HG03196 (cell line): ENCODE data around the gene BACE1.

Experiments
- ATAC-seq: cut with Tn5 transposase; IDR thresholded peaks from one replicate; pipeline ENCODE4 v1.9.1; 2021; ENCODE audit not compliant: unreplicated experiment

The BACE1 gene

GRCh38 chr11:117309310-117309709, 6.7 kb downstream of the BACE1 start:
- ATAC-seq, result no peak

GRCh38 chr11:117305145-117305544, 10.9 kb downstream of the BACE1 start:
- no peak for ATAC-seq

DNA sequence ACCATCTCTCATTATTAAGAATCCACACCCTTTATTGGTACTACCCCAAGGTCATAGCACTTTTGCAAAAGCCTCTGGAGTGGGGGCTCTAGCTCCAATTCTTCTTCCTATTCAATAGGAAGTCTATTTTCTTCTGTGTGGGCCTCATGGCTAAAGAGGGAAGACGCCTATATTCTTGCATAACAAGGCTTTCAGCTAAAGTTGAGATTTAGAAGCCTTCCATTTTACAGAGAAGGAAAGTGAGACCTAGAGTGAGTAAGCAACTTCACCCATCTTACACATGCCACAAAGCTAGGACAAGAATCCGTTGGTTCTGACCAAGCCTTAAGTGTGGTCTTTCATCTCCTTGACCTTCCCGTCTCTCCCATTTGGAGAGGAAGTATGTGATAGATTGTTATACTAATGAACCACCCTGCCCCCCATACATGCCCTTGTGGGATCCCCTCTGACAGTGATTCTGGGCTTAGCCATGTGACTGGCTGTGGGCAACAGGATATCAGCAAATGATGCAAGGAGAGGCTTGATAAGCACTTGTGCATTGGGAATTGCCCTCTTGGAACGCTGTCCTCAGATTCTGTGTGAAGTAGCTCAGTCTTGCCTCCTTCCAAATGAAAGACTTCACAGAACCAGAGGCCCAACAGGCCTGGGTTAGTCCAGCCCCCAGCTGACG, 12.3 kb downstream of the BACE1 start:
- ATAC-seq, result no peak

DNA sequence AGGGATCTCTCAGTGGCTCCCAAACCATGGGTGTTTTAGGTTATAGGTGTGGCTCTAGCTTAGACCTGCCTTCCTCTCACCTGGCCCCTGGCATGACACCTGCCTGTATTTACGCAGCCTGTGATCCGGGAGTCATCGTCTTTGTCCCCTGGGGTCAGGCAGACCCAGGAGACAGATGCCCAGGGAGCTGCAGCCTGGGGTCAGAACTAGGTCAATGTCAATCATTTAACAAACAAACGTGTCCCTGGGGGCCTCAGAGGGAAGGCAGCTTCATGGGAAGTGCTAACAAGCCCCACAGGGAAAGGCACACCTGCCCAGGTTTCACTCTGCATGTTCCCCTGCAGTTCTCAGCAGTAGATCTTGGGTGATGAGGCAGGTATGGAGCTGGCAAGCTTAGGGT, 13.0 kb downstream of the BACE1 start:
- ATAC-seq, result no peak

- no peak for ATAC-seq
Observed at GRCh38 chr11:117302228-117302627, 13.8 kb downstream of the BACE1 start.

GRCh38 chr11:117300773-117301172, 15.3 kb downstream of the BACE1 start:
- ATAC-seq, result no peak

DNA sequence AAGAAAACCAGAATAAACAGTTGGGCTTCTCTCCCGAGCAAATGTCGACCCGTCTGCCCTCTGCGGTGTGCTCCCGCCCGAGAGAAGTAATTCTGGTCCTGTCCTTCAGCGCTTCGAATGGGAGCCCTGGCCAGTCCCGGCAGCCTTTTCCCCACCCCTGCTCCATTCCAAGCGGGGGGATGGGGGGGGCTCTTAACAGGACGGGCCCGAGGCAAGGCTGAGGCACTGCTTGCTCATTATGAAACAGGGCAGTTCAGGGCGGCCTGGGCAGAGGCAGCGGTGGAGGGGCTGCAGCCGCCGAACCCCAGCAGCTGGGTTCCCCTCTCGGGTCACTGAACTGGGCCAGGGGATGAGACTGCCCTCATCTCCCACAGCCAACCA, 15.8 kb downstream of the BACE1 start:
- no peak for ATAC-seq

- ATAC-seq, result no peak
Observed at GRCh38 chr11:117299351-117300282, 16.4 kb downstream of the BACE1 start.

DNA sequence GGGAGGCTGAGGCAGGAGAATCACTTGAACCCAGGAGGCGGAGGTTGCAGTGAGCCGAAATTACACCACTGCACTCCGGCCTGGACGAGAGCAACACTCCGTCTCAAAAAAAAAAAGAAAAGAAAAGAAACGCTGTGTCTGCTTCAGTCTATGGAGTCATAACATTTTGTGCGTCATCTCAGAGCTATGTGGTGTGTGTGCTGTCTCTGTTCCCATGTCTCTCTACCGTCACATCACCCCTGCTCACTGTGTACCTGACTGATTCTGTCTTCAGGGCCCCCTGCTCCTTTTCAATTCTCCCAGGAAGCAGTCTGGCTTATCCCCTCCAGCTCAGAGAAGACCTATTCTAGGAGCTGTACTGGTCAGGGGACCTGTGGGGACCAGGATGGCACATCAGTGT, 17.9 kb downstream of the BACE1 start:
- ATAC-seq, result no peak

- no peak for ATAC-seq
Observed at GRCh38 chr11:117296881-117297280, 19.2 kb downstream of the BACE1 start.

DNA sequence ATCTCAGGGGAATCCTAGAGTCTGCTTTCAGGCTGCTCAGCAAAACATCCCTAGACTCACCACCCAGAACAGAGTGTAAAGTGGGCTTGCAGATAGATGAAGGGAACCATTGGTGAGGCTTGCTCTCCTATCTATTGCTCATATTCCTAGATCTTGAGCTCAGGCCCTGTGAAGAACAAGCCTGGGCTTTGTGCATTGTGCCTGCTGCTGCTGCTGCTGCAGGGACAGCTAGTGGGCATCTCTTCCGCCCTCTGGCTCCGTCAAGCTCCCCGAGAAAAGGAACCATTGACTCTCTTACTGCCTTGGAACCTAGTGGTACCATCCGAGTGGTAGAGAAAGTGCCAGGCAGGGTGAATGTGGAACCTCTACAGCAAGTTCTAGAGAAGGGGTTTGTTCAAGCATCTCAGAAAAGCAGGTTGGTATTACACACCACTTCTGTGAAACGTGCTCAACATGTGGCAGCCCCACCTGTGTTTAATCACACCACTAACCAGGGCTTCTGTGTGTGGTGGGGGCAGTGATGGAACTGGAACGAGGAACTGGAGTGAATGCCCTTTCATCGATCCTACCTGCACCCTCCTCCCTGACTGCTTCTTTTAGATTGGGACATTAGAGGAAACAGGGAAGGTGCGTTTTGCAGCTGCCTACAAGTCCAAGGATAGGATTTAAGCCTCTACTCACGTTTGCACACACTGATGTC, 20.5 kb downstream of the BACE1 start:
- ATAC-seq, result no peak

- no peak for ATAC-seq
Observed at GRCh38 chr11:117292616-117293015, 23.4 kb downstream of the BACE1 start.

DNA sequence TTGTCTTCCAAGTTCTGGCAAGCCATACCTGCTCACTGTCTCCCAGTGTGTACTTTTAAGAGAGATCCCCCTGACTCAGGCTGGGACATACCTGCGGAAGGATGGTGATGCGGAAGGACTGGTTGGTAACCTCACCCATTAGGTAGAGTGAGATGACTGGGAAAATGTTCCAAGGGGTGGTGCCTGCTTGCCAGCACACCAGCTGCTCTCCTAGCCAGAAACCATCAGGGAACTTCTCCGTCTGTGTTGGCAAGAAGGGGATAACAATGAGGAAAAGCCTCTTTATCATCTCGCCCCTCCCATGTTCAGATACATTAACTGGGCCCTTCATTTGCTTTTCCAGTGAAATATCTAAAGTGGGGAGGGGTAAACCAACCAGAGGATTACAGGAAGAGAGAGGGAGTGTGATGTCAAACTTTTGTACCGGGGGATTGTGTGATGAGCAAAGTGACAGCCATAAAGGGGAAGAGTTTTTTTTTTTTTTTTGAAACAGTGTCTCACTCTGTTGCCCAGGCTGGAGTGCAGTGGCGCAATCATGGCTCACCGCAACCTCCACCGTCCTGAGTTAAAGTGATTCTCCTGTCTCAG, 25.2 kb downstream of the BACE1 start, which contains the start of gene BACE1-AS:
Gene BACE1-AS (plus strand): TSS at position 538 of the 588 bp plus-strand sequence.
- no peak for ATAC-seq

DNA sequence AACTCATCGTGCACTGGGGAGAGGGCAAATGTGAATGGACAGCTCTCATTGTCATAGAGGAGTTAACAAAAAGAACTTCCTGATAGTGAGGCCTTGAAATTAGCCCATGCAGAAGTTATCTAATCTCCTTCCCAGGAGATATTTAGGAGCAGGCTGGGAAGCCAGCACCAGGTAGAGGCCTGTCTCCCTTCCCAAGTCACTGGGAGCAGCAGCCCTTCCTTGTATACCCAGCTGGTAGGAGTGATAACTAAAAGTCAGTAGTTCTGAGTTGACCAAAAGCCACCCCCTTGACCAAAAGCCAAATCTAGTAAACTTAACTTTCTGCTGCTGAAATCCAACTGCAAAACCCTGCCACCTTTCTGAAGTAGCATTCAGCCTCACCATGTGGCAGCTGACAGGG, 26.3 kb downstream of the BACE1 start:
- ATAC-seq, result no peak

DNA sequence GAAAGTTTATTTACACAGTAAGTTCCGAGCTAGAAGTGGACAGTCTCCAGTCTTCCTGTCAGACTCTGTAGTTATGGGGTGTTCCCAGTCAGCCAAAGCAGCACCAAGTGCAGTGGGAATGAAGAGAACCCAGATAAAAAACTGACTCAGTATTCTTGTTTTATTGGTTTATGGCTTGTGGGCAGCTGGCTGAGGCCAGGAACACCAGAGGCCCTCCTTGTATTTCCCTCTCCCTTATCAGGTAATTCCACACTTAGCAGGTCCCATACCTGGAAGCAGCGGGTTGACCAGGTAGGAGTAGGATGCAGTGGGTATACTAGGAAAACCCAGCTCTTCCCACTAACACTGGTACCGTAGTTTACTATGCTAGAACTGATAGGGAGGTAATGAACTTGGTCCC, 28.4 kb downstream of the BACE1 start:
- no peak for ATAC-seq

- no peak for ATAC-seq
Observed at GRCh38 chr11:117286588-117286987, 29.5 kb downstream of the BACE1 start.

DNA sequence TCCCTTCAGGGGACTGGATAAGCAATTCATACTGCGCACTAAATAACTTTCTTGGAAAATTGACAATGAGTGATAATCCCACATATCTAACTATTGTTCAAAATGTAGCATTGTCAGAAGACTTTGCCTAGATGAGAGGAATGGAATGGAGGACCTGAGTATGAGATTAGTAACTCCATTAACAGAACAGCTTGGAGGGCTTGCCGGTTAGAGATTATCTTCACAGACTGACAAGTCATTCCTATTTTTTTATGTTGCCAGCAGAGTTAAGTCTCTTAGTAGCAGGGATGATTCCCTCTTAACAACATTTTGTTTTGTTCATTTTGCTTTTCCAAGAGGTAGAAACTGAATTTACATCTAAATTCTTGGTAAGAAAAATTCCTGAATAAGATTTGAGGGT, 32.0 kb downstream of the BACE1 start:
- ATAC-seq, result no peak

DNA sequence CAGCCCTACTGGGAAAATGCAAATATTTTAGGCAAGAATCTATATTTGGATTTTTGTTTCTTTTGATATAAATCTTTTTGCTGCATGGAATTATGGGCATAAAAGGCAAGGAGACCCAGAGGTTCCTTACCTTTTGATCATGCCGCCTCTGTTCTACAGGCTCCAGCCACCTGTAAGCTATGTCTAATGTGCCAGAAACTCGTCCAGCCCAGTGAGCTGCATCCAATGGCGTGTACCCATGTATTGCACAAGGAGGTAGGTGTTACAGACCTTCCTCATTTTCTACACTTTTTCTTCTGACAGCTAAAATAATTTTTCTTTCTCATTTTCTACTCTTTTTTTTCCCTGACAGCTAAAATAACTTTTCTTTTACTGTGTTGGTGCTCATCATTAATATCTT, 33.1 kb downstream of the BACE1 start:
- ATAC-seq, result no peak

DNA sequence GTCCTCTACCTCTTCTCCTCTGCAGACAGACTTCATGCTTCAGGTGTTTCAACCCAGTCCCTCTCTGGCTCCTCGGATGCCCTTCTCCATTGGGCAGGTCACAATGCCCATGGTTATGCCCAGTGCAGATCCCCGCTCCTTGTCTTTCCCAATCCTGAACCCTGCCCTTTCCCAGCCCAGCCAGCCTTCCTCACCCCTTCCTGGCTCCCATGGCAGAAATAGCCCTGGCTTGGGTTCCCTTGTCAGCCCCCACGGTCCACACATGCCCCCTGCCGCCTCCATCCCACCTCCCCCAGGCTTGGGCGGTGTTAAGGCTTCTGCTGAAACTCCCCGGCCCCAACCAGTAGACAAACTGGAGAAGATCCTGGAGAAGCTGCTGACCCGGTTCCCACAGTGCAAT, 34.2 kb downstream of the BACE1 start:
- no peak for ATAC-seq

DNA sequence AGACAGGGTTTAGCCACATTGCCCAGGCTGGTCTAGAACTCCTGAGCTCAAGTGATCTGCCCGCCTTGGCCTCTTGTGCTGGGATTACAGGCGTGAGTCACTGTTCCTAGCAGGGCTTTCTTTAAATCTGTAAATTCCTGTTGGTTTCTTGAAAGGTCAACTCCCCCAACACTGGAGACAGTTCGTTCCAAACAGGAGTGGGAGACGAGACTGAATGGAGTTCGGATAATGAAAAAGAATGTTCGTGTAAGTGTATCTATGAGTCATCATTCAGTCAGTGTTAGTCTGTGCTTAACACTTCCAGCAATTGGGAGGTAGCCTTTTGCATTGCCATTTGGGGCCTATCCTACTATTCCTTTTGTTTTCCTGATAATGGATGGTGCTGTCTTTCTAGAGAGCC, 34.9 kb downstream of the BACE1 start:
- no peak for ATAC-seq

GRCh38 chr11:117279711-117280376, 36.2 kb downstream of the BACE1 start:
- no peak for ATAC-seq
